DMS79 treated with DMSO at 0.1 percent for 48 hours (cell line): Measurements from ENCODE around the gene ELANE.
A peak's percentile ranks its signal among the peaks of the same experiment; 100 is the strongest.
"Not testable (repeated sequence)": the region's sequence is repeated elsewhere in the genome, so short reads cannot be mapped to it uniquely, and the experiment has no call there.

Experiments
- DNase-seq: peaks from one replicate; lab custom pipeline; 2025; lab: John Stamatoyannopoulos, UW

Gene ELANE

GRCh38 chr19:842802-843179 is 9.3 kb upstream of the ELANE start:
- not testable (repeated sequence) for DNase-seq

DNA sequence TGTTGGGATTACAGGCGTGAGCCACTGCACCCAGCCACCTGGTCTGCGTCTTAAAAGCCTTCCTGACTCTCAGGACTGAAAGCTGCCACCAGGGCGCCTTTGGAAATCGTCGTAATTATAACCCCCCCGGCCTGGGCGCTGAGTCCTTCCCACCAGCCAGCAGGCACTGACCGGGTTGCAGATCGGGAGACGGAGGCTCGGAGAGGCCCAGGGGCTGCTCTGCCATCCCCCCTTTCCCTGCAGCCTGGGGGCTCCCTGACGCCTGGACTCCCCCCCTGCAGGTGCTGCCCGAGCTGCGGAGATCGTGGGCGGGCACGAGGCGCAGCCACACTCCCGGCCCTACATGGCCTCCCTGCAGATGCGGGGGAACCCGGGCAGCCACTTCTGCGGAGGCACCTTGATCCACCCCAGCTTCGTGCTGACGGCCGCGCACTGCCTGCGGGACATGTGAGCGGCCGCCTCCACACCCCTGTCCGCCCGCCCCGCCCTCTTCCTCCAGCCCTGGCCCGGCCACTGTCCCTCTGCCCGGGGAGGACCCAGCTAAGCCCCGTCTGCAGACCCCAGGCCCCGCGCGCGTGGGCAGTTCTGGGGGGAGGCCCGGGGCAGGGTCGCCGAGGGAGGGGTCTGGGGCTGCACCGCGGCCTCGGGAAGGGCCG is 8.8 kb upstream of the ELANE start:
- DNase-seq: peak; percentile 10

- no peak for DNase-seq
Measured at GRCh38 chr19:843836-844545, 8.1 kb upstream of the ELANE start.

DNA sequence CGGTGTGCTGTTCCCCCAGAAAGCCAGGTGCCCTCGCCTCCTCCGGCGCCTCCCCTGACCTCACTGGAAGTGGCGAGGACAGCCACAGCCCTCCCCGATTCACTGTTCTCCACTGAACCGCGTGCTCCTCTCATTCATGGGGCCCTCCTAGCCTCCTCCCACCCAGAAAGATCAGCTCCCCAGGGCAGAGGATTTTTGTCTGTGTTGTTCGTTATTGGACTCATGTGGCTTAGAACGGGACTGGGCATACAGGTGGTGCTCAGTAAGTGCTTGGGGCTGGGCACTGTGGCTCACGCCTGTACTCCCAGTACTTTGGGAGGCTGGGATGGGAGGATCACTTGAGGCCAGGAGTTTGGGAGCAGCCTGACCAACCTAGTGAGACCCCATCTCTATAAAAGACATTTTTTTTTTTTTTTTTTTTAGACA is 7.5 kb upstream of the ELANE start:
- DNase-seq: peak; percentile 15

- no peak for DNase-seq
Measured at GRCh38 chr19:845707-846521, 6.2 kb upstream of the ELANE start.

DNA sequence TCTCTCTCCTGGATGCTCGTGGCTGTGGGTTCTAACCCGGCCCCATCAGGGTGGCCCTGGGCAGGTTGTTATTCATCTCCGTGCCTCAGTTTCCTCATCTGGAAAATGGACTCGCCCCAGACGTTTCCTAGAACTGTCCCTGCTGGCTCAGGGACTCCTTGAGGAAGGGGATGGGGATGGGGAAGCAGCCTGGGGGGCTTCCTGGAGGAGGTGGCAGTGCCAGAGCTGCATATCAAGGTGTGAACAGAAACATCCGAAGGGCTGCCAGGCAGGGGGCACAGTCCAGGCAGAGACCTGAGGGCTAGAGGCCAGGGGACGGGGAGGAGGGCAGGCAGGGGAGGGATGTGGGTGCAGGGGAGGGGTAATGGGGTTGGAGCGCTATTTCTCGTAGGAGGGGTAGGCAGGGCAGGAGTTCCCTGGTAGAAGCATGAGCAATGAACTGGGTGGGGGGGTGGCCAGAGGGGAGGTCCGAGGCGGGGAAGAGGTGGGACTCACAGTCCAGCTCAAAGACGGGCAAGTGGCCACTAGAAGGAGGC is 3.6 kb upstream of the ELANE start:
- DNase-seq: no peak

DNA sequence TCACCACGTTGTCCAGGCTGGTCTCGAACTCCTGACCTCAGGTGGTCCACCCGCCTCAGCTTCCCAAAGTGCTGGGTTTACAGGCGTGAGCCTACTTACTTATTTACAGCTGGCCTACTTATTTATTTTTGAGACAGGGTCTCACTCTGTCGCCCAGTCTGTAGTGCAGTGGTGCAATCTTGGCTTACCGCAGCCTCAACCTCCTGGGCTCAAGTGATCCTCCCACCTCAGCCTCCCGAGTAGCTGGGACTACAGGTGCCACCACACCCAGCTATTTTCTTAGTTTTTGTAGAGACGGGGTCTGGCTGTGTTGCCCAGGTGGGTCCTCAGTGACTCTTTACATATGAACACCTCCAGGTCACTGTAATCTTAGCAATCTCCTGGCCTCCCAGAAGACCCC is 2.9 kb upstream of the ELANE start:
- DNase-seq: not testable (repeated sequence)

DNA sequence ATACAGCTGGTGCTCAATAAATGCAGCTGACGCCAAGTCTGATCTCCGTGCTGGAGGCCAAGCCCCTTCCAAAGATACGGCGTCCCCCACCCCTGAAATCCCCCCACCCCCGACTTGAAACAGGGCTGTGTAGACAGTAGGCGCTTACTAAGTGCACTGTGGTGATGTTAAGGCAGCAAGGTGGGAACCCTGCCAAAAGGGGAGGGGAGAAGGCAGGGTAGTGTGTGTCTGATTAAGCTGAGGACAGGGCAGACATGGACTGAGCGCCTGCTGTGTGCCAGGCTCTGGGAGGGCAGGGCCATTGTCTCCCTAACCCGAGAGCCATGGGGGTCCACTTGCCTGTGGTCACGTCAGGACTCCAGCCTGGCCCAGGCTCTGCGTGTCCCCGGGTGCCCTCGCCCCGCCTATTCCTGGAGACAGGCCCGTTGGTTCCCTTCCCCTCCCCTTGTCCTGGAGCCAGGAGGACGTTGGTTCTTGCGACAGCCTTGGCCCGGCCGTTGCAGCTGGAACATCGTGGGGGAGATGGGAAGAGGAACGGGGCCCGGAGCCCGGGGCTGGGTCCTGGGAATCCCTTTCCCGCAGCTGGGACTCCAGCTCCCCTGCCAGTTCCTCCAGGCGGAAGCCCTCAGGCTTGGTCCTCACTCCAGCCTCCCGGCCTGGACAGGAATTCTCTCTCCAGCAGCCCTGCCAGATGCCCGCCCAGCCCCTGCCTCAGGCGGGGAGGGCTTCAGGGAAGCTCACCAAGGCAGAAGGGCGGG is 1.7 kb upstream of the ELANE start:
- DNase-seq: peak; percentile 14

GRCh38 chr19:850979-851335 is 1.1 kb upstream of the ELANE start:
- DNase-seq: no peak

DNA sequence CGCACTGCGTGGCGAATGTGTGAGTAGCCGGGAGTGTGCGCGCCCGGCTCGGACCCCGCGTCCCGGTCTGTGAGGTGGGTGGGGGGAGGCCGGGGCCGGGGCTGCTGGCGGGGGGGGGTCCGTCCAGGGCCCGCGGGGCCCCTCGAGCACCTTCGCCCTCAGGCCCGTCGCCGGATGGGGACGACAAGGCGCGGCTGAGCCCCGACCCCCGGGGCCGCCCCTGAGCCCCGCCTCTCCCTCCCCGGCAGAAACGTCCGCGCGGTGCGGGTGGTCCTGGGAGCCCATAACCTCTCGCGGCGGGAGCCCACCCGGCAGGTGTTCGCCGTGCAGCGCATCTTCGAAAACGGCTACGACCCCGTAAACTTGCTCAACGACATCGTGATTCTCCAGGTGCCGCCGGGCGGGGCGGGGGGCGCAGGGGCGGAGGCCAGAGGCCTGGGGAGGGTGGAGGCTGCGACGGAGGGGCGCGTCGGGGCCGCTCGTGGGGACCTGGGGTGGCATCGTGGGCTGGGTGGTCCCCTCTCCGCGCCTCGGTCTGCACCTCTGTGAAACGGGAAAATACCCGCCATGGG is 997 bp downstream of the ELANE start:
- DNase-seq: no peak

GRCh38 chr19:853614-854220 is 1.6 kb downstream of the ELANE start:
- not testable (repeated sequence) for DNase-seq

DNA sequence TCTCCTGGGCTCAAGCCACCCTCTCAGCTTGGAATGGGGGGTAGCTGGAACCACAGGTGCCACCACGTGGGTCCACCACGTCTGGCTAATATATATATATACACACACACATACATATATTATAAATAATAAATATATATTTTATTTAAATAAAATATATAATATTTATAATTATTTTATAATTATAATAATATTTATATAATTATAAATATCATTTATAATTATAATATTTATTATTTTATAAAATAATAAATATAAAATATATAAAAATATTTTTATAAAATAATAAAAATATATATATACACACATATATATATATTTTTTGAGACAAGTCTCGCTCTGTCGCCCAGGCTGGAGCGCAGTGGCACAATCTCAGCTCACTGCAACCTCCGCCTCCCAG is 2.4 kb downstream of the ELANE start:
- no peak for DNase-seq

GRCh38 chr19:855142-855541 is 3.0 kb downstream of the ELANE start:
- no peak for DNase-seq

DNA sequence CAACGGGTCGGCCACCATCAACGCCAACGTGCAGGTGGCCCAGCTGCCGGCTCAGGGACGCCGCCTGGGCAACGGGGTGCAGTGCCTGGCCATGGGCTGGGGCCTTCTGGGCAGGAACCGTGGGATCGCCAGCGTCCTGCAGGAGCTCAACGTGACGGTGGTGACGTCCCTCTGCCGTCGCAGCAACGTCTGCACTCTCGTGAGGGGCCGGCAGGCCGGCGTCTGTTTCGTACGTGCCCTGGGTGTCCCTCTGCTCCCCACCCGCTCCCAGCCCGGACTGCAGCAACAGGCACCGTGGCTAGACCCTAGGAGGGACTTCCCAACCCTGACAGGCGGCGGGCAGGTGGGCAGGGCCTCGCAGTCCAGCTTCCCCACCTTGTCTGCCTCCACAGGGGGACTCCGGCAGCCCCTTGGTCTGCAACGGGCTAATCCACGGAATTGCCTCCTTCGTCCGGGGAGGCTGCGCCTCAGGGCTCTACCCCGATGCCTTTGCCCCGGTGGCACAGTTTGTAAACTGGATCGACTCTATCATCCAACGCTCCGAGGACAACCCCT is 3.5 kb downstream of the ELANE start:
- DNase-seq: no peak

- no peak for DNase-seq
Measured at GRCh38 chr19:858284-858683, 6.2 kb downstream of the ELANE start.

GRCh38 chr19:858868-859843 is 7.1 kb downstream of the ELANE start, which contains the start of gene CFD:
TSS of gene CFD (plus strand) at chr19:859664. CDS start at chr19:859690, 26 bp downstream.
- DNase-seq: no peak

DNA sequence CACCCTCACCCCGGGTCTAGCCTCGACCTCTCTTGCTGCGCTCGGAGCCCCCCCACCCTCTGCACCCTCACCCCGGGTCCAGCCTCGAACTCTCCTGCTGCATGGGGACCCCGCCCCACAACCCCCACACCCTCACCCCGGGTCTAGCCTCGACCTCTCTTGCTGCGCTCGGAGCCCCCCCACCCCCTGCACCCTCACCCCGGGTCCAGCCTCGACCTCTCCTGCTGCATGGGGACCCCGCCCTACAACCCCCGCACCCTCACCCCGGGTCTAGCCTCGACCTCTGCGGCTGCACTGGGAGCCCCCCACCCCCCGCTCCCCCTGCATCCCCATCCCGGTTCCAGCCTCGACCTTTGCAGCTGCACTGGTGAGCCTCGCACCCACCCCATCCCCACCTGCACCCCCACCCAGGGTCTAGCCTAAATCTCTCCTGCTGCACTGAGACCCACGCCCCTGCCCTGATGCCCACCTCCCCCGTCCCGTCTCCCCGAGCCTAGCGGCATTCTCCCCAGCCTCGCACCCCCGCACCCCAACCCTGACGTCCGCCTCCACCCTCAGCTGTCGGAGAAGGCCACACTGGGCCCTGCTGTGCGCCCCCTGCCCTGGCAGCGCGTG is 9.1 kb downstream of the ELANE start:
- DNase-seq: no peak

DNA sequence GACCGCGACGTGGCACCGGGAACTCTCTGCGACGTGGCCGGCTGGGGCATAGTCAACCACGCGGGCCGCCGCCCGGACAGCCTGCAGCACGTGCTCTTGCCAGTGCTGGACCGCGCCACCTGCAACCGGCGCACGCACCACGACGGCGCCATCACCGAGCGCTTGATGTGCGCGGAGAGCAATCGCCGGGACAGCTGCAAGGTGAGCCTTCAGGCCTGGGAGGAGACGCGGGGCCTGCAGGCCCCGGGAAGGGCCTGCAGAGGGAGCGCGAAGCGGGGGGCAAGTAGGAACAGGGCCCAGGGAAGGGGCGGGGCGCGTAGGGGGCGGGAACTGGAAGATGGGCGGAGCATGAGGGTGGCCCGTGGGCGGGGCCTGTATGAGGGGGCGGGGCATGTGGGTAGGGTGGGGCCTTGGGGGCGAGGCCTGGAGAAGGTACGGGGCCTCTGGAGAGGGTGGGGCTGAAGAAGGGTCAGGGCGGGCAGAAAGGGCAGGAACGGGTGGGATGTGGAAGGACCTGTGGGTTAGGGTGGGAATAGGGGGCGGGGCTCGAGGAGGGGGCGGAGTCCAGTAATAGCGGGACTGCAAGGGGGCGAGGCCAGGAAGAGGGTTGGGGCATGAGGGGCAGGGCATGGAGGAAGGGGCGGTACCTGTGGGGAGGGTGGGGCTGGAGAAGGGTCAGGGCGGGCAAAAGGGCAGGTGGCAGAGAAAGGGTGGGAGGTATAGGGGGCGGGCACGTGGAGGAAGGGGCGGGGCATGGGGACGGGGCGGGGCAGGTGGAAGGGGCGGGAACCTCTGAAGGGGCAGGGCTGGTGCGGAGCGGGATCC is 9.9 kb downstream of the ELANE start:
- no peak for DNase-seq
